ENCODE measurements around the gene STIP1.

STIP1 gene

DNA sequence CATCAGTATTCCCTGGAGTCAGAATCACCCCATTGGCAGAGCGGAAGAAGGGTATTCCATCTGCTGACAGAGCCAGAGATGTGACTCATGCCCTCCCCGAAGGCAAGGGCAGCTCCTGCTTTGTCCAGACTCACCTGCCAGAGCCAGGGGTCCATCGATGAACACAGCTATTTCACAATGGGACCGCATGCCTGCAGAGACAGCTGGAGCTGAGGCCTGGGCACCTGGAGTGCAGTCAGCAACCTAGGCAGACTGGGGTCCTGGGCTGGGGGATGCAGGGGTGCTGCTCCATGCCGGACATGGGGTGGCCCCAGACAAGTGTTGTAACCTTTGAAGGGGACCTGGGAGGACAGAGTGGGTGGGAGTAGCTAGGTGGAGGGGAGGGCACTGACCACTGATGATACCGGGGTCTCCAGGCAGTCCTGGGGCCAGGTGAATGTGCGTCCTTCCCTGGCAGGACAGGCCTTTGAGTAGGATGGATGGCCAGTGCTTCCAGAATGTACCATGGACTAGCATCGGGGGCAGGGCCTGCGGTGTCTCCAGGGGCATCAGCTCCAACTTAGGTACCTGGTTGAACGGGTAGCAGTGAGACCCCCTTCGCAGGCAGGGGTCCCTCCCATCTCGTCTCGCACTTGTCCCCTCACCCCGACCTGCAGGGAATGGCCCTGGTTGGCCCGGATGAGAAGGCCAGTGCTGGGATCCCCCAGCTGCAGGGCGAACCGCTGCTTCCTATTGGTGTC lies 38.4 kb downstream of the STIP1 start:
- no peak for DNase-seq

DNA sequence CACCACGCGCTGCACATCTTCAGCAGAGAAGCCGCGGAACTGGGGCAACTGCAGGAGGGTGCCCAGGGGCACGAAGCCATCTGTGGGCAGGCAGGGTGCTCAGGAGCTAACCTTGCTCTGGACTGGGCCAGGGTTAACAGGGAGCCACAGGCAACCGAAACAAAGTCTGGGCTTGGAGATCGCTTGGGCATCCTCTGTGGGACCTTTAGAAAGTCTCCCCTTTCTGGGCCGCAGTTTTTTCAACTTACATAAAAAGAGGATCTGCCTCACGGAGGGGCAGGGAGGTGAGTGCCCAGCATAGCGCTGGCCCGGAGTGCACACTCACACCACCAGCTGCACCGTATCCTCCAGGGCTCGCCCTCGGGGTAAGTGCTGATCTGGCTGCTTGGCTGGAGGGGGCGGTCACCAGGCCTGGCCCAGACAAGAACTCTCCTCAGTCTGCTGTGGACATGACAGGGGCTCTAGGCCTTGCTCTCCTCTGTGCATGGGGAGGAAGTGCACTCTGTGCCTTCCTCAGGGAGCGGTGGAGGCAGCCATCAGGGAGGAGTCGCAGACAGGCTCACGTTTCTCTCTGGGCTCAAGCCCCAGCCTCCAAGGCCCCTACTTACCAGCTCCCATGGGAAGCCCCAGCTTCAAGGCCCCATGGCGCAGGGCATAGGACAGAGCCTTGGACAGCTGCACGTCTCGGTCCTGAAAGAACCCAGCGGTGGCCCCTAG lies 39.1 kb downstream of the STIP1 start:
- DNase-seq, result no peak

DNA sequence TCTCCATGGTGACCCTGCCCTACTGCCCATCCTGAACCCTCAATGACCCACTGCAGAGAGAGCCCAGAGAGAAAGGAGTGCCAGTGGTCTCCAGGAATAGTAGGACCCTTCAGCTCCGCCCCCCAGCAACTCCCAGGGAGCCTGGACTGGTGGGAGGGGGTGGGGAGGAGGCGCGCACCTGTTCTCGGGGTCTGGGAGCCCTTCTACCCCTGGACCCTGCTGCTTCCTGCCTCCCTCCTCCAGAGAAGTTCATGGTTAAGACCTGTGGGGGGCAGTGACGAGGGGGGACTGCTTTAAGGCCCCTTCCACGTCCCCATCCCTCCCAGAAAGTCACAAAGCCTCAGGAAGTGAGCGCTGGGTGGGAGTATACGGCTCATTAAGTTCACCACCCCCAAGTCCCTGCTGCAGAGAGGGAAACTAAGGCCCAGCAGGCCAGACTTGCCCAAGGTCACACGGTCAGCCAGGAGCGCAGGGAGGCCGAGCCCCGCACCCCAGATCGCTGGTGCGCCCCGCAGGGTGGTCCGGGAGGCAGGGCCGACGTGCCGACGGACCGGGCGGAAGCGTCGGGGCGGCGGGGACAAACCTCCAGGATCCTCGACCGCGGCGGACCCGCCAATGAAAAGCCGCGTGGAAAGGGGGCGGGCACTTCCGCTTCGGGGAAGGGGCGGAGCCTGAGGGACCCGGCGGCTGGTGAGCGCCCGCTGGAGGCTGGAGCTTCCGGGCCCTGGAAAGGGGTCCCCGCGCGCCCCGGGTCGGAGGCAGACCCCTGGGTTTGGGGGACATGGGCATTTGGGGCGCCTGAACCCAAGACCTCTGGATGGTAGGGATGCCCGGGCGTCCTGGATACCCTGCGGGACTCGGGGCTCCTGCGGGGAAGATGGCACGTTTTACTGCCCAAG lies 39.9 kb downstream of the STIP1 start, which contains the start of the genes NUDT22 and TRPT1:
NUDT22 (plus strand) TSS at position 667 of the 899 bp plus-strand sequence. CDS start 379 bp downstream, outside the sequence.
TRPT1 (minus strand) TSS at position 579 of the 899 bp plus-strand sequence; CDS start at position 253, 326 bp downstream.
- DNase-seq, result peak; percentile 82

GRCh38 chr11:64226507-64227051 lies 40.6 kb downstream of the STIP1 start:
- no peak for DNase-seq

GRCh38 chr11:64227405-64227956 lies 41.5 kb downstream of the STIP1 start:
- DNase-seq, result no peak

DNA sequence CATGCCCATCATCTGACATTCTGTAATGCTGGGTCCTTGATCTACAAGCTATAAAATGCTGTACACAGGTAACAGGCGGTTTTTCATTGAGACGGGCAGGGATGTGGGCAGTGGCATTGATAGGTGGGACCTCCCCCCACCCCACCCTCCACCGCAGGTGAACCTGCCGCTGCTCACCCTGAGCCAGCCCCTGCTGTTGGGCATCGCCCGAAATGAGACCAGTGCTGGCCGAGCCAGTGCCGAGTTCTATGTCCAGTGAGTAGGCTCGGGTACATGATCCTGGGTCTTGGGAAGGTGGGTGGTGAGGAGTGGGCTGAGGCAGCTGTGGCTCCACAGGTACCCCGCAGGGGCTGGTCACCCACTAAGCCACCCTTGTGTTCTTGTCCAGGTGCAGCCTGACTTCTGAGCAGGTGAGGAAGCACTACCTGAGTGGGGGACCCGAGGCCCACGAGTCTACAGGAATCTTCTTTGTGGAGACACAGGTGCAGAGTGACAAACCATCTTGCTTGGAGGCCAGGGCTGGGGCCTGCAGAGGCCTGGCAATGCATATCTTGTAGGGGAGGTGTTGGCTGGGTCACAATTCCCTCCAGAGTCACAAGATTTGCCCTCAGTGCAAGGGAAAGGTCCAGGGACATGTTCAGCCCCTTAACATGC lies 43.2 kb downstream of the STIP1 start:
- DNase-seq, result no peak

DNA sequence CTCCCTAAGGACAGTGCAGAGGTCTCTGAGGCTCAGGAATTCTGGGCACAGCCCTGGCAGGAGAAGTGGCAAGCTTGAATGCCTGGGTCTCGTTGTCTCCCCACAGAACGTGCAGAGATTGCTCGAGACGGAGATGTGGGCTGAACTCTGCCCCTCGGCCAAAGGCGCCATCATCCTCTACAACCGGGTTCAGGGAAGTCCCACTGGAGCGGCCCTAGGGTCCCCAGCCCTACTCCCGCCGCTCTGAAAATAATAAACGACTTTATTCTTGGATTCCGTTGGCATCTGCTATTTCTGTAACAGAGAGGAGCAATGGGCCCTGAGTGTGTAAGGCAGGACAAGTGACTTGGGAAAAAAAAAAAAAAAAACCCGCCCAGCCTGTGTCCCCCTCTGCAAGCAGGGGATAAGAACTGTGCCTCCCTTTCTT lies 43.8 kb downstream of the STIP1 start:
- DNase-seq, result no peak

GRCh38 chr11:64230171-64230984 lies 44.4 kb downstream of the STIP1 start, which contains the start of gene DNAJC4:
Gene DNAJC4, plus strand, starts transcription at chr11:64230548. Its CDS starts 307 bp downstream, at chr11:64230855.
- DNase-seq, result peak; percentile 86

- DNase-seq, result no peak
Observed at GRCh38 chr11:64230985-64231365, 45.0 kb downstream of the STIP1 start.

GRCh38 chr11:64231546-64231945 lies 45.6 kb downstream of the STIP1 start:
- DNase-seq, result no peak

DNA sequence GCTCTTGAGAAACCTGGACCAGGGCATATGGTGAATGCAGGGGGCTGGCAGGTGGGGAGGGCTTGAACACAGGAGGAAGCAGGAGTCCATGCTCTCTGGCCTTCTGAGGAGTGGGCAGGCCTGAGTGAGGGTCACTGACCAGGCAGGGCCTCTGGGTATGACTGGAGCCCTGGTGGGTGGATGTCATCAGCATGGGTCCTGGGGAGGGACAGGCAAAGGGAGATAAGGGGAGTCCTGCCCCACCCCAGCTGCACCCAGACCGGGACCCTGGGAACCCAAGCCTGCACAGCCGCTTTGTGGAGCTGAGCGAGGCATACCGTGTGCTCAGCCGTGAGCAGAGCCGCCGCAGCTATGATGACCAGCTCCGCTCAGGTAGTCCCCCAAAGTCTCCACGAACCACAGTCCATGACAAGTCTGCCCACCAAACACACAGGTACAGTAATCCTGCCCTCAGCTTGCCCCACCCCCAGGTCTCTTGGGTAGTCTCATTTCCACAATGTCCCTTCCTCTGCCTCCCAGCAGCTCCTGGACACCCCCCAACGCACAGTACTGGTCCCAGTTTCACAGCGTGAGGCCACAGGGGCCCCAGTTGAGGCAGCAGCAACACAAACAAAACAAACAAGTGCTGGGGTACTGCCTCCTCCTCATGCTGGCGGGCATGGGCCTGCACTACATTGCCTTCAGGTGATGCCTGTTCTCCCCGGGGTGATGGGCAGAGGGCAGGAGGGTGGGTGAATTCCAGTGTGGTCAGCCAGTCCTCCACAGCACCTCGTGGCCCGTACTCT lies 46.4 kb downstream of the STIP1 start:
- DNase-seq, result no peak

- no peak for DNase-seq
Observed at GRCh38 chr11:64232967-64233315, 47.0 kb downstream of the STIP1 start.

DNA sequence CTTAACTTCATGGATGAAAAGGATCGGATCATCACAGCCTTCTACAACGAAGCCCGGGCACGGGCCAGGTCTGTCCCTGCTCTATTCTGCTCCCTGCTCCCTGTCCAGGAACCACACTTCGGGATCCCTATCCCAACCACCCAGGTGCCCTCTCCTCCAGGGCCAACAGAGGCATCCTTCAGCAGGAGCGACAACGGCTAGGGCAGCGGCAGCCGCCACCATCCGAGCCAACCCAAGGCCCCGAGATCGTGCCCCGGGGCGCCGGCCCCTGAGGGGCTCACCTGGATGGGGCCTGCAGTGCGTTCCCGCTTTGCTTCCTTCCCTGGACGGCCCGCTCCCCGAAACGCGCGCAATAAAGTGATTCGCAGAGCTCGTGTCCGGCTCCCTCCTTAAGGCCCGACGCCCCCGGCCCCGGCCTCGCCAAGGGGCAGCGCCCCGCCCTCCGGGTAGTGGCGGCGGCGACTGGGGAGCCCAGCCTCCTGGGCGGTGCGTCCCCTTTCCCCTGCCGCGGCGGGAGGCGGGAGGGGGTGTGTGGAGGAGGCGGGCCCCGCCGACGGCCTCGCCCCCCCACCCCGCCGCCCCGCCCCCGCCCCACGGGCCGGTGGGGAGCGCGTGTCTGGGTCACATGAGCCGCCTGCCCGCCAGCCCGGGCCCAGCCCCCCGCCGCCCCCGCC lies 48.1 kb downstream of the STIP1 start, which contains the start of gene VEGFB:
VEGFB (plus strand) TSS at position 672 of the 674 bp plus-strand sequence. CDS start 250 bp downstream, outside the sequence.
- DNase-seq, result peak; percentile 60

GRCh38 chr11:64234647-64235379 lies 48.8 kb downstream of the STIP1 start:
- DNase-seq, result no peak

- no peak for DNase-seq
Observed at GRCh38 chr11:64235437-64236161, 49.6 kb downstream of the STIP1 start.

DNA sequence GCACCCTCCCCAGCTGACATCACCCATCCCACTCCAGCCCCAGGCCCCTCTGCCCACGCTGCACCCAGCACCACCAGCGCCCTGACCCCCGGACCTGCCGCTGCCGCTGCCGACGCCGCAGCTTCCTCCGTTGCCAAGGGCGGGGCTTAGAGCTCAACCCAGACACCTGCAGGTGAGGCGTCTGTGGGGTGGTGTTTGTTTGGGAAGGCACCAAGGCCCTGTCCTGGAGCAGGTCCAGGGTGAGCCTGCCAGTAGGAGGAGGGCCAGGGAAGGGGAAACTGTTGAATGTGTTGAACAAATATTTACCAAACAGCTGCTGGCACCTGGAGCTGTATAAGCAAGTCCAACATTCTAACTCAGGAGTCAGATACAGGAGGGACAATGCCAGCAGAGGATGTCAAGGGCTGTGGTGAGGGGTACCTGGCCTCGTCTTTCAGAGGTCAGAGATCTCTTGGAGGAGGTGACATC lies 51.5 kb downstream of the STIP1 start:
- DNase-seq, result no peak

- DNase-seq, result no peak
Observed at GRCh38 chr11:64238076-64238475, 52.1 kb downstream of the STIP1 start.
